Loucy (cell line): ENCODE results near the gene NTF4.

ENCODE experiments used
- EZH2phosphoT487 ChIP-seq: fragments of 200-600 bp; IDR thresholded peaks from 2 replicates; pipeline ENCODE4 v1.6.1; 2018; ENCODE audit warnings: antibody characterized with exemption, mild to moderate bottlenecking, moderate library complexity, borderline replicate concordance
- TF ChIP-seq, protein P1 (sequence below): fragments of 200-600 bp; sonication (generic); conservative IDR thresholded peaks from 2 replicates; pipeline ENCODE4 v1.5.1; 2014; ENCODE audit warnings: mild to moderate bottlenecking, antibody characterized with exemption, low read length

DNA sequence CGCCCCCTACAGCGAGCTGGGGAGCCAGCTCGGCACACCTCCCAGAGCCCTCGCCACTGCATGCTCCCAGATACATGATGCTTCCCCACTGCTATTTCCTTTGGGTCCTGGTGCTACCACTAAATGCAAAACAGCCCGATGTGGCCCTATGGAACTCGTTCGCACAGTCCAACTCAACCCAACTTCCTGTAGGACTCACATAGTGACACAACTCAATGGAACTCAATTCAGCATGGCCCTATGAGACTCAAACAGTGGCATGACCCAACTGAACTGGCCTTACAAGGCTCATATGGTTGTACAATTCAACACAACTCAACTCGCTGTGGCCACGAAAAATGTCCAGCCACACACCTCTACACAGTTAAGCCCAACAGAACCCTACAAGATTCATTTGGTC, 4.4 kb upstream of the NTF4 start:
- TF ChIP-seq, protein P1, sequence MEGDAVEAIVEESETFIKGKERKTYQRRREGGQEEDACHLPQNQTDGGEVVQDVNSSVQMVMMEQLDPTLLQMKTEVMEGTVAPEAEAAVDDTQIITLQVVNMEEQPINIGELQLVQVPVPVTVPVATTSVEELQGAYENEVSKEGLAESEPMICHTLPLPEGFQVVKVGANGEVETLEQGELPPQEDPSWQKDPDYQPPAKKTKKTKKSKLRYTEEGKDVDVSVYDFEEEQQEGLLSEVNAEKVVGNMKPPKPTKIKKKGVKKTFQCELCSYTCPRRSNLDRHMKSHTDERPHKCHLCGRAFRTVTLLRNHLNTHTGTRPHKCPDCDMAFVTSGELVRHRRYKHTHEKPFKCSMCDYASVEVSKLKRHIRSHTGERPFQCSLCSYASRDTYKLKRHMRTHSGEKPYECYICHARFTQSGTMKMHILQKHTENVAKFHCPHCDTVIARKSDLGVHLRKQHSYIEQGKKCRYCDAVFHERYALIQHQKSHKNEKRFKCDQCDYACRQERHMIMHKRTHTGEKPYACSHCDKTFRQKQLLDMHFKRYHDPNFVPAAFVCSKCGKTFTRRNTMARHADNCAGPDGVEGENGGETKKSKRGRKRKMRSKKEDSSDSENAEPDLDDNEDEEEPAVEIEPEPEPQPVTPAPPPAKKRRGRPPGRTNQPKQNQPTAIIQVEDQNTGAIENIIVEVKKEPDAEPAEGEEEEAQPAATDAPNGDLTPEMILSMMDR, result no peak
- TF ChIP-seq EZH2phosphoT487, result no peak
